Measurements from ENCODE around the gene SAA2. TPM values are rescaled to one million over a fixed set of nuclear protein-coding genes. Genes with fewer than 3 reads are reported as not detected.
"Not testable (repeated sequence)": the region's sequence is repeated elsewhere in the genome, so short reads cannot be mapped to it uniquely, and the experiment has no call there.

The SAA2 gene
- total and polyA plus RNA-seq, 3 donors from 2014 or later: 1.7 to 2.4 (median 2.1) TPM

GRCh38 chr11:18270102-18270501 lies 21.6 kb upstream of the SAA2 start:
- intact Hi-C loops (cut with DNase I; ENCODE audit: low total_unique reads): no loop called here
- Histone ChIP-seq H3K4me3 (no peak overlapping the region), H3K36me3 (ENCODE audit: low read depth, missing control alignments) (no peaks in the 10 kb centered on the region), H3K9me3 (no peaks in the 10 kb centered on the region), H3K27me3 (no peaks in the 10 kb centered on the region), H3K4me1 (no peaks in the 10 kb centered on the region), H3K27ac (no peak overlapping the region)
- TF ChIP-seq CTCF (IDR thresholded peaks at IDR 0.05) (no peak), POLR2A (IDR thresholded peaks at IDR 0.05) (no peak)
- 66 to 73% methylated on average over 4 of the region's 4 CpGs for WGBS, 2 donors
- no peak for DNase-seq

- 52% methylated on average over 3 of the region's 5 CpGs; no CpG with 5 or more reads in 1 of the 2 donors for WGBS, 2 donors
- intact Hi-C loops (cut with DNase I; ENCODE audit: low total_unique reads); H3K27ac ChIP-seq; H3K4me3 ChIP-seq; H3K36me3 ChIP-seq (ENCODE audit: low read depth, missing control alignments); H3K9me3 ChIP-seq; H3K27me3 ChIP-seq; DNase-seq; H3K4me1 ChIP-seq: not testable (repeated sequence)
Observed at GRCh38 chr11:18269252-18269651, 20.8 kb upstream of the SAA2 start.

GRCh38 chr11:18267335-18268133 lies 19.1 kb upstream of the SAA2 start:
- intact Hi-C loops (cut with DNase I; ENCODE audit: low total_unique reads); H3K36me3 ChIP-seq (ENCODE audit: low read depth, missing control alignments); H3K4me3 ChIP-seq; H3K27ac ChIP-seq; H3K27me3 ChIP-seq; DNase-seq; H3K4me1 ChIP-seq; H3K9me3 ChIP-seq: not testable (repeated sequence)
- 79 to 84% methylated on average over 6 to 9 of the region's 10 CpGs for WGBS, 2 donors

- WGBS, 2 donors: 67 to 84% methylated on average over 5 to 7 of the region's 8 CpGs
- no peak within 1 kb of the TSS for H3K4me3 ChIP-seq
Observed at GRCh38 chr11:18265949-18266348, 17.5 kb upstream of the SAA2 start, which contains the start of gene SAA1. TSS of gene SAA1 (plus strand) at chr11:18266264. CDS start at chr11:18266888, 624 bp downstream.

GRCh38 chr11:18264677-18265555 lies 16.4 kb upstream of the SAA2 start:
- intact Hi-C loops (cut with DNase I; ENCODE audit: low total_unique reads): no loop called here
- WGBS, 2 donors: 64 to 67% methylated on average over 1 of the region's 1 CpG
- no peak for DNase-seq

More at GRCh38 chr11:18265949-18266348, 17.5 kb upstream of the SAA2 start, which contains the start of gene SAA1:
- Histone ChIP-seq H3K27ac (no peak within 1 kb of the TSS), H3K4me1 (no peaks in the 10 kb centered on the region), H3K27me3 (no peaks in the 10 kb centered on the region), H3K36me3 (ENCODE audit: low read depth, missing control alignments) (no peaks in the 10 kb centered on the region), H3K9me3 (no peaks in the 10 kb centered on the region)
- no peak for DNase-seq
- intact Hi-C loops (cut with DNase I; ENCODE audit: low total_unique reads): no loop called here
- TF ChIP-seq POLR2A (IDR thresholded peaks at IDR 0.05) (no peak), CTCF (IDR thresholded peaks at IDR 0.05) (no peak)

More at GRCh38 chr11:18264677-18265555, 16.4 kb upstream of the SAA2 start:
- Histone ChIP-seq H3K9me3 (no peaks in the 10 kb centered on the region), H3K4me3 (no peak overlapping the region), H3K27ac (no peak overlapping the region), H3K27me3 (no peaks in the 10 kb centered on the region), H3K4me1 (no peaks in the 10 kb centered on the region), H3K36me3 (ENCODE audit: low read depth, missing control alignments) (no peaks in the 10 kb centered on the region)
- TF ChIP-seq CTCF (IDR thresholded peaks at IDR 0.05) (no peak), POLR2A (IDR thresholded peaks at IDR 0.05) (no peak)
